GM19238 (cell line): Measurements from ENCODE around the gene PPM1N.

Experiments
- DNase-seq: peaks from one replicate; pipeline ENCODE4 v3.0.0; 2011; ENCODE audit warnings: low spot score; ENCODE audit not compliant: insufficient read length

The PPM1N gene

DNA sequence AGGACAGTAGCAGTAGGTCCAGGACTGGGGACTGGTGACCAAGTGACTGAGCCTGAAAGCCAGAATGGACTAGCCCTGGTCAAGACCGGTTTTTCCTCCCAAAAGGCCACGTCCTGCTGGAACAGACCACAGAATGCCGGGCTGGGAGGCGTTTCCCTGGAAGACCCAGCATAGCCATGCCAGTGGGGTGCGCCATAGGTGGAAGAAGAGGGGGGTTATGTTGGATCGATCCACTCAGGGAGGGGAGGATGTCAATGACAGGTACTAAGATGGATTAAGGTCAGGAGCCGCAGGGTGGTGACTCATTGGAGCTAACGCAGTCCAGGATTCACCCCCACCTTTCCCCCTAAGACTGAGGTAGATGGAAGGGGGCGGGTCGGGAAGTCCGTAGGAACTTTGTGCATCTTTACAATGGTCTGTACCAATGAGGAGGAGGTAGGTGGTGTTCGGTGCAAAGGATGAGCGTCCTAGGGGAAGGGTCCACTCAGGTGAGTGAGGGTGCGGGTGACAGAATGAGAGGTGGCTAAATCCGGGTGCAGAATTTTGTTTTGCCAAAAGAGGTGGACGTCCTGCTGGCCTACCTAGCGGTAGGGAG is 30.0 kb downstream of the PPM1N start:
- no peak for DNase-seq

GRCh38 chr19:45528744-45529419 is 30.6 kb downstream of the PPM1N start:
- no peak for DNase-seq

DNA sequence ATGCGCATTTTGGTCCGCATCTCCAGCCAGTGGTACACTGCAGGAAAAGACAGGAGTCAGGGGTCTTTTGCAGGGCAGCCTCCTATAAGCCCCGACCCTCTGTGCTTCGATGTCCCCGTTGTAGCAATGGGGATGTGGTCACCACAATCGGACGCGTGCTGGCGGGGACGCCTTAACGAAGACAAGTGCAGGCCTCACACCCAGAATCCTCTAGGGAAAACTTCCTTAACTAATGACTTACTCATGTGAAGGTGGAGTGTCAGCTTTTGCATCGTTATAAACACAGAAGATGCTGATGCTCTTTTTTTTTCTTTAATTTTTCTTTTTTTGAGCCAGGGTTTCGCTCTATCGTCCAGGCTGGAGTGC is 31.2 kb downstream of the PPM1N start:
- DNase-seq = no peak

- DNase-seq = no peak
These were observed 33.1 kb downstream of the PPM1N start for GRCh38 chr19:45531349-45531748.

- DNase-seq = no peak
These were observed 41.2 kb downstream of the PPM1N start for GRCh38 chr19:45539459-45539858.

DNA sequence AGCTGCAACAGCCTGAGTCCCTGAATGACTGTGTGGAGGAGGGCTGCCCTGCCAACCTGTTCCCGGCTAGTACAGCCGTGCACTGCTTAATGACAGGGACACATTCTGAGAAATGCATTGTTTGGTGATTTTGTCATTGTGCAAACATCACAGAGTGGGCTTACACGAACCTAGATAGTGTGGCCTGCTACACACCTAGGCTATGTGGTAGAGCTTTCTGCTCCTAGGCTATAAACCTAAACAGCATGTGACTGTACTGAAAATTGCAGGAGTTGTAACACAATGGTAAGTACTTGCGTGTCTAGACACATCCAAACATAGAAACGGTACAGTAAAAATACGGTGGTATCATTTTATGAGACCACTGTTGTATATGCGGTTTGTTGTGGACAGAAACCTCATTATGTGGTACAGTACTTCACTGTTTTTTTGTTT is 44.0 kb downstream of the PPM1N start:
- no peak for DNase-seq

- DNase-seq = no peak
These were observed 49.0 kb downstream of the PPM1N start for GRCh38 chr19:45547211-45547770.

- DNase-seq = no peak
These were observed 49.8 kb downstream of the PPM1N start for GRCh38 chr19:45547965-45548609.
